GM18505 (cell line): ENCODE measurements around the gene SLC15A3.

Source experiments
- ATAC-seq: cut with Tn5 transposase; IDR thresholded peaks from one replicate; pipeline ENCODE4 v1.9.1; 2021; ENCODE audit not compliant: unreplicated experiment
- POLR2A ChIP-seq: IDR thresholded peaks from 4 replicates; pipeline ENCODE4 v1.6.1; 2011; ENCODE audit warnings: borderline replicate concordance; ENCODE audit not compliant: insufficient read depth, insufficient read length; ENCODE audit errors: extremely low read depth

SLC15A3 gene

DNA sequence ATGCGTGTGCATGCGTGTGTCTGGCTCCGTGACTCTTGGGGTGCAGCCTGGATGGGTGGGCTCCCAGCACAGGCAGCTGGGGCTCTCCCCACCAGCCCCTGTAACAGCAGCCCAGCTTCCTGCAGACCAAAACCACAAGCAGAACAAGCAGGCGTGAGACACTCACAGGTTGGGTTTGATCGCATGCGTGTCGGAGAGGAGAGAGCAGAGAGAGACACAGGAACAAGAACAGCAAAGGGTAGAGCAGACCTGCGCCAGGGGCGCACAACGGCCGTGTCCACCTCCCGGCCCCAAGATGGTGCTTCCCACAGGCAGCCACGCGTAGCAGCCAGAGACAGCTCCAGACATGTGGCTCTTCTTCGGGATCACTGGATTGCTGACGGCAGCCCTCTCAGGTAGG, 19.5 kb upstream of the SLC15A3 start, which contains the start of gene CD6:
Gene CD6 (plus strand): TSS at position 161 of the 400 bp plus-strand sequence. CDS start 186 bp downstream, at position 347.
- ATAC-seq: no peak
- no peak for TF ChIP-seq POLR2A

DNA sequence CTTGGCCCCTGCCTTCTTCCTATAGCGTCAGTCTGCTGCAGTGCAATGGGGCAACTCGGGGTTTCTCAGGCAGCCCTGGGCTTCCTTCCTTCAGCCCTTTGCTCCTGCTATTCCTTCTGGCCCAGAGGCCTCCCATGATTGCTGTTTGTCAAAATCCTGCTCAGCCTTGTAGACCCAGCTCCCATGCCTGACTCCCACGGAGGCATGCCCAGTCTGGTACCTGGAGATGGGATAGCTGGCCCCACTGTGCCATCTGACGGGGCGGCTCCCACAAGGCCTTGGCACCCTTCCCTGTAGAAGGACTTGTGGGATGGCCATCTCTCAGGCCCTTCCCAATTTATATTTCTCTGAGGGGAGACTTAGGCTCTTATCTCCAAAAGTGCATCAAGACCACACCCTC, 18.9 kb upstream of the SLC15A3 start:
- TF ChIP-seq POLR2A: no peak
- no peak for ATAC-seq

DNA sequence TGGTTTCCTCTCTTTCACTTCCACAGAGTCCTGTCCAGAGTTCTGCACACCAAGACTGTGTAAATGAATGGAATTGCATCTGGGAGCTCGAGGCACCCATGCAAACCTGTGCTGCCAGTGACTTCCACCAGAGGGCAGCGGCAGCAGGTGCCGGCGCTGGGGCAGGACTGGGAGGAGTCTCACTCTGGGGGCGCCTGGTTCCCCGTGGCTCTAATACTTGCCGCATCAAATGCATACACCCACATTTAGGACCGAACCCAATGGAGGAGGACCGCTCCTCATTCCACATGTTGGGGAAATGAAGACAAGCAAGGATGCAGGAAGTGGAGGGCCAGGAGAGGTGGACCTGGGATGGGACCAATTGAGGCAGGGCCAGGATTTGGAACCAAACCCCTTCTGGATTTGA, 18.4 kb upstream of the SLC15A3 start:
- ATAC-seq: no peak
- TF ChIP-seq POLR2A: no peak

DNA sequence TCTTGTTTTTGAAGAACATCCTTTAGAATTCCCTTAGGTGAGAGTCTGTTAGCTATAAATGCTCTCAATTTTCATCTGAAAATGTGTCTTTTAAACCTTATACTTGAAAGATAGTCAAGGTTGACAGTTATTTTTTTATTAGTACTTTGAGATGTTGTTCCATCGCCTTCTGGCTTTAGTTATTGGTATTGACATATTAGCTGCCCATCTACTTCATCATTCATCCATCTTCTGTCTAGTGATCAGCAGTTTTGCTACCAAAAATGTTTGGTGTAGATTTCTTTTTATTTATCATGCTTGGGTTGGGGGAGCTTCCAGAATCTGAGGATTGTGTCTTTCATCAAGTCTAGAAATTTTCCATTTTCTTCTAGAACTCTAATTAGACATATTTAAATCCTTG, 16.2 kb upstream of the SLC15A3 start:
- TF ChIP-seq POLR2A: no peak
- no peak for ATAC-seq

DNA sequence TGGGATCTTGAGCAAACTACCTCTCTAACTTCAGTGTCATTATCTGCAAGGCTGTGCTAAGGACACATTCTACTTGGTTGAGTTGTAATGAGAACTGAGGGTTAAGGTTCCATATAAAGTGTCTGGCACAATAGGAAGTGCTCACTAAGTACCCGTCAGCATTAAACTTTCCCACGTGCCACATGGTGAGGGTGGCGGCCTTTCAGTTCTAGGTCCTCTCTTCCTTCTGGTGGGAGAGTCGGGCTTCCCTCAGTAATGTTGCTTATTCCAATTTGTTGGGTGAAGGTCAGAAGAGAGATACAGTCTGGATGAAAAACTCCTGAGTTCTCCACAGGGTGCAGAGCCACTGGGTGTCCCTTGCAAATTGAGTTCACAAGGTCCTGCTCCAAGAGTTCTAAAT, 14.9 kb upstream of the SLC15A3 start:
- no peak for TF ChIP-seq POLR2A
- no peak for ATAC-seq

DNA sequence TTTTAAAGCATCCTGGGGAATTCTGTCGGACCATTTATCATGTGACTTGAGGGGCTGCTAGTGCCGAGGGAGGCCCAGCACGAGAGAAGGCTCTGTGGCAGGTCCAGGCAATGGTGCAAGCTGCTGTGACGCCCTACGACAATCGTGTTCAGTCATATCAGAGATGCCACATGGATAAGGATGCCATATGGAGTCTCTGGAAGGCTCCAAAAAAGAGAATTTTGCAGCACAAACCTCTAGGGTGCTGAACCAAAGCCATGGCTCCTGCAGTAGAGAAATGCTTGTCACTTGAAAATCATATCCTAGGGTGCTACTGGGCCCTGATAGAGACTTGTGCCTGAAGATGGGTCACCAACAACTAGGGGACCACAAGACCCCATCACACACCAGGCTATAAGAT, 12.8 kb upstream of the SLC15A3 start:
- TF ChIP-seq POLR2A: no peak
- no peak for ATAC-seq

DNA sequence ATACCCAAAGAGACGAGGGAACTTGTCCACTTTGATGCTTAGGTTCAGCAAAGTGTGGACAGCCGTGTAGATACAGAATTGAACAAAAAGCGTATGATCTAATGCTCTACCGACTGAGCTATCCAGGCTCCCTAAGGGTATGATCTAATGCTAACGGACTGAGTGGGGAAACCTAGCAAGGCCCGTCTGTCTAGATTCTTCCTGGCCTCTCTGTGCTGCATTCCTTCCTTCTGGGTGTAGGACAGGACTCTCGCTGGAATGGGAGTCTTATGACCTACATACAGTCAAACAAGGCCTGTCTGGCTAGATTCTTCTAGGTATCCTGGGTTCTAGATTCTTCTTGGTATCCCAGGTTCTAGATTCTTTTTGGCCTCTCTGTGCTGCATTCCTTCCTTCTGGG, 8.4 kb upstream of the SLC15A3 start:
- no peak for TF ChIP-seq POLR2A
- no peak for ATAC-seq

DNA sequence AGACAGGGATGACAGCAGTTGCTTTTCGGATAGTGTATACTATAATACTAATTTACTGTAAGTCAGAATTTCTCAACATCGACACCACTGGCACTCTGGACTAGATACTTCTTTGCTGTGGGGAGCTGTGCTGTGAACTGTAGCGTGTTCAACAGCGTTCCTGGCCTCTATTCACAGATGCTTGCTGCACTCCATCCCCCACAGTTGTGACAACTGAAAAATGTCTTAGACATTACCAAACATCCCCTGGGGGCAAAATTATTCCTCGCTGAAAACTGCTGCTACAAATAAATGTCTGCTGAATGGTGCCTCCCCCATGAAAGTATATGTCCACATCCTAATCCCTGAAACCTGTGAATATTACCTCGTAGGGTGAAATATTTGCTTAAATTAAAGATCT, 7.5 kb upstream of the SLC15A3 start:
- TF ChIP-seq POLR2A: no peak
- ATAC-seq: no peak

DNA sequence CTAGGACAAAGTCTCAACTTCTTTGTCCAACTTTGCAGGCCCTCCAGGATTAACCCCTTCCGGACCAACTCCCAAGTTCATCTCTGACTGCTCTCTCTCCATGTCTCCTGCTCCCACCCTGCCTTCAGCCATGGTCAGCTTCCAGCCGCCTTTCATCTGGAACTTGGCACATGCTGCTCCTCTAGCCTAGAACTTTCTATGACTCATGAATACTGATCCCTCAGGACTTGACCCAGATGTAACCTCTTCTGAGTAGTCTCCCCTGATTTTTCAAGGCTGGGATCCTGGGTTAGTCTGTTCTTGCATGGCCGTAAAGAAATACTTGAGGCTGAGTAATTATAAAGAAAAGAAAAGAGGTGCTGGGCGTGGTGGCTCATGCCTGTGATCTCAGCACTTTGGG, 5.2 kb upstream of the SLC15A3 start:
- no peak for ATAC-seq
- no peak for TF ChIP-seq POLR2A

DNA sequence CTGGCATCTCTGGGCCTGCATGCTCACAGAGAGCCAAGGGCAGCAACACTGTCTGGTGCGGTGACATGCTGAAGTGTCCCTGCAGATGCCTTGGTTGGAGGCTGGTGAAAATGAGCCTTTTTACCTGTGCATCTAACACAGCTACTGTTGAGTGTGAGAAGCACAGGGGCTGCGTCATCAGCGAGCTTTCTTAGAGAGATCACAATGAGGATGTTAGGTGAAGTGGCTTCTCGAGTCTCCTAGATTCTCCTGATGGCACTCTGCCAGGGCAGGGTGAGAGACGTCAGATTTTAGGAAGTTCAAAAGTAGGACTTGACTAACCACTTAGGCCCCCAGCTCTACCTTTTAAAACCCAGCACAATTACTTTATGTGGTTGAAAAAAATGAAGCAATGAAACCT, 3.6 kb upstream of the SLC15A3 start:
- TF ChIP-seq POLR2A: no peak
- ATAC-seq: no peak

DNA sequence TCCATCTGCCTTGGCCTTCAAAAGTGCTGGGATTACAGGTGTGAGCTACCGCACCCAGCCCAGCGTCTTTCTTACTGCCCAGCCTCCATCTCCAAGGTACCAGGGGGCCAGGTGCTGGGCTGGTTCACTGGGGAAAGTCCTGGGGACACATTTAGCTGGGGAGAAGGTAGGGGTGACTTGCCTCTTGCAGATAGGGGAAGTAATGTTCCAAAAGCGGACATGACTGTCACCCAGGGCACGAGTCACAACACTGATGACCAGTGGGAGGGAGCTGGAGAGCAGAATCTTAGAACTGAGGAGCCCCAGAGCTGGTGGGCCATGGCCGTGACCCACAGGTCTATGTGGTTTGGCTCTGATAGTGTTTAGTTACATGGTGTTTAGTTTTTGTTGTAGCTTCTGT, 2.4 kb upstream of the SLC15A3 start:
- ATAC-seq: no peak
- TF ChIP-seq POLR2A: no peak

DNA sequence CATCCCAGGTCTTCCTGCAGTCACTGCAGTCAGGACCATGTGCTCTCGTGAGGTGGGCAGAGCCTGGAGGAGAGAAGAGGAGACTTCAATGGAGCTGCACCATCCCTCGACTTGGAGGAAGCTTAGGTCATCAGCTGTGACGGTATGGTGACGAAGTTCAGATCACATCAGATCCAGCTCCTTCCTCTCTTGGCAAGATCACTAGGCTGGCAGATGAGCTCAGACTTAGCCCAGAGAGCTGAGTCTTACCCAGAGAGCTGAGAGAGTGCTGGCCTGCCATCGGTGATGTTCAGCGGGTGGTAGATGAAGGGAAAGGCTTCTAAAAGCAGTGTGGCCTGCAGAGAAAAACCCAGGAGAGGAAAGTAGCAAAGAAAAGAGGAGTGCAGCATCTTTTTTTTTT, 1.8 kb upstream of the SLC15A3 start:
- no peak for TF ChIP-seq POLR2A
- ATAC-seq: no peak

DNA sequence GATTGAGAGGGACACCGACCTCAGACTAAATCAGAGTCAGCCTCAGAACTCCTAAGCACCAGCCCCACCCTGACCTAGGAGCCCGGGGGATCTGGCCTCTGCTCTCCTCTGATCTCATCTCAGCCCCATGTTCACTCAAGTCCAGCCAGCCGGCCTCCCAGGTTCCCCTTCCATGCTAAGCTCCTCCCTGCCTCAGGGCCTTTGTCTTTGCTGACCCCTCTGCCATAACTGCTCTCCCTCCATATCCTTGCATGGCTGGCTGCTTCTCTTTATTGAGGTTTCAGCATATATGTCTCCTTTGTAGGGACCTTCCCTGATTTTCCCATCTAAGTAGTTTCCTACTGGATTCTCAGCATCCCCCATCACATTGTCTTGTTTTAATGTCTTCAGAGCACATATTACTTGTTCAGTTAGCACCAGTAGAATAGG, 780 bp upstream of the SLC15A3 start:
- peak; percentile 7 for ATAC-seq
- TF ChIP-seq POLR2A: peak; percentile 60

DNA sequence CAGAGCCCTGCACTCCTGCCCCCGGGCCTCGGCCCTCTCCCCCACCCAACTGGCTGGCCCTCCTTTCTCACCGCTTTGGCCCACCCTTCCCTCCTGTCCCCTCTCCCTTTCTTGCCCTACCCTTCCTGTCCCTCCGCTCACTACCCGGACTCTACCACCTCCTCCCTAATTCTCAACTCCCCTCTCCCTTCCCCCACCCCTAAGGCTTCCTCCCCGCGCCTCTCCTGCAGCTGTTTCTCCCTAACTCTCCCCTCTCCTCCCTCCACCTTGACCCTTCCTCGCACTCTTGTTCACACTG, 421 bp downstream of the SLC15A3 start:
- peak; percentile 12 for ATAC-seq

DNA sequence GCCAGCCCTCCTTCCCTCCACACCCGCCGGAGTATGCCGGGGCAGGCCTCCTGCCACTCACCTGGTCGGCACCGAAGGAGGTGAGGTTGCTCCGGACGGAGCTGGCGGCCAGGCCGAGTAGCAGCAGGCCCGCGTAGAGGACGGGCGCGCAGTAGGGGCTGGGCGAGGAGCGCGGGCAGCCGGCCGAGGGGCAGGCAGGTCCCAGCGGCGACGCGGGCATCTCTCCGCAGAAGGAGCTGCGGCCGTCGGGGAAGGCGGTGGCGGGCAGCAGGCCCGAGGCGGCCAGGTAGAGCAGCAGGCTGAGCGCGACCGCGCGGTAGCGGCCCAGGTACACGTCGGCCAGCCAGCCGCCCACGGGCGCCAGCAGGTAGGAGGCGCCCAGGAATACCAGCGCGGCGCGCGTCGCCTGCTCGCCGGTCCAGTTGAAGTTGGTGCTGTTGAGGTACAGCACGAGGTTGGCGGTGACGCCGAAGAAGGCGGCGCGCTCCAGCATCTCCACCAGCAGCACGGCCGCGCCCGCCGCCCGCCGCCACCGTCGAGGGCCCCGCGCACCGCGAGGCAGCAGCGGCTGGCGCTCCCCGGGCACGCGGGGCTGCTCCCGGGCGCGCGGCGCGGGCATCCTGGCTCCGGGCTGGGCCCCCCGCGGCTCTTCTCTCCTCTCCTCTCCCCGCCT, 907 bp downstream of the SLC15A3 start:
- peak; percentile 21 for ATAC-seq
- peak; percentile 60 for TF ChIP-seq POLR2A

More for the DNA sequence above, 421 bp downstream of the SLC15A3 start:
- TF ChIP-seq POLR2A: no peak
